ENCODE data around the gene COL13A1. TPM values are rescaled to one million over a fixed set of nuclear protein-coding genes. Genes with fewer than 3 reads are reported as not detected.

COL13A1 gene
- total and polyA plus RNA-seq, 2 of the 8 experiments (the other 6 are each of a cell fraction or from before 2014, with no cell fraction given) = 2.6 to 5.2 TPM

- Histone ChIP-seq H4K20me1 (replicated peaks in 1 of 2; ENCODE audit: control insufficient read depth in 1 of 2, insufficient read depth in 2 of 2, low read length in 2 of 2) (no peaks in the 10 kb centered on the region), H3K27ac (ENCODE audit: low read depth, low read length) (no peak overlapping the region), H2AK5ac (ENCODE audit: low read depth, low read length) (no peak overlapping the region), H2BK20ac (ENCODE audit: low read length) (no peak overlapping the region), H3K4me1 (replicated peaks in 1 of 4; ENCODE audit: control insufficient read depth in 3 of 4, insufficient read depth in 4 of 4, low read length in 3 of 4) (peaks cover 0 to 4% (median 0%) of the 10 kb centered on the region in 4 experiments; a peak in 2 of 7 replicates), H3K79me1 (ENCODE audit: low read depth, low read length) (no peaks in the 10 kb centered on the region), H3K4me2 (ENCODE audit: insufficient read depth in 1 of 2, low read depth in 2 of 2, low read length in 2 of 2) (no peak overlapping the region), H3K14ac (ENCODE audit: insufficient read length) (no peak overlapping the region), H3K23me2 (ENCODE audit: low read depth, low read length) (no peaks in the 10 kb centered on the region), H2BK12ac (ENCODE audit: low read depth, low read length) (no peak overlapping the region), H2BK120ac (replicated peaks; ENCODE audit: low read depth, low read length) (no peak overlapping the region), H4K91ac (replicated peaks; ENCODE audit: insufficient read length, low read length) (no peak overlapping the region), H3K27me3 (replicated peaks in 1 of 4; ENCODE audit: control insufficient read depth in 3 of 4, extremely low read depth in 1 of 4, insufficient read depth in 3 of 4, low read length in 3 of 4) (peaks cover 0 to 5% (median 0%) of the 10 kb centered on the region in 4 experiments; a peak in 1 of 7 replicates), H3K23ac (ENCODE audit: insufficient read length) (no peak overlapping the region), H3K79me2 (ENCODE audit: control insufficient read depth in 1 of 2, insufficient read depth in 2 of 2, low read length in 2 of 2) (no peaks in the 10 kb centered on the region), H3K18ac (ENCODE audit: extremely low read depth, low read length) (no peak overlapping the region), H3K56ac (replicated peaks; ENCODE audit: insufficient read length, low read depth, low read length) (no peak overlapping the region), H4K8ac (ENCODE audit: extremely low read depth, insufficient read depth, low read length) (no peak overlapping the region), H2AFZ (ENCODE audit: low read length) (no peak overlapping the region), H3K36me3 (ENCODE audit: control insufficient read depth in 2 of 4, insufficient read depth in 4 of 4, low read length in 3 of 4) (no peaks in the 10 kb centered on the region), H3K4ac (replicated peaks; ENCODE audit: insufficient read length, low read depth, low read length) (no peak overlapping the region), H4K5ac (ENCODE audit: insufficient read length, low read depth, low read length) (no peak overlapping the region), H3K9me3 (ENCODE audit: insufficient read depth in 2 of 2, low read depth in 1 of 2, low read length in 1 of 2) (peaks cover 4% of the 10 kb centered on the region in 2 experiments; a peak in 2 of 4 replicates), H2BK5ac (ENCODE audit: low read depth, low read length) (no peak overlapping the region), H3K9ac (replicated peaks in 1 of 4; ENCODE audit: extremely low read depth in 1 of 4, low read depth in 3 of 4, low read length in 3 of 4) (no peak overlapping the region), H3K4me3 (ENCODE audit: extremely low read depth in 1 of 4, insufficient read depth in 2 of 4, low read depth in 3 of 4, low read length in 4 of 4) (no peak overlapping the region), H2BK15ac (ENCODE audit: low read length) (no peak overlapping the region)
- POLR2A ChIA-PET (ENCODE audit: partially characterized antibody) = no interaction called here
- DNase-seq (ENCODE audit: low read depth in 1 of 2, low spot score in 2 of 2) (no peak), FAIRE-seq (no peak)
- CTCF ChIA-PET (ENCODE audit: partially characterized antibody) = interaction anchor here (0.9 to 2.5 kb wide), 6 partner anchors 10 to 174 kb away, joined by 3 to 11 read pairs (median 6); partner anchors contain the start of gene TYSND1
- WGBS, 2 experiments (ENCODE audit: extremely low coverage in 1 of 2, insufficient coverage in 1 of 2, insufficient read length in 1 of 2, insufficient replicate concordance in 2 of 2, low coverage in 1 of 2, low lambda C conversion rate in 2 of 2, missing lambda C conversion rate in 1 of 2) = 91% methylated on average over 3 of the region's 3 CpGs; no CpG with 5 or more reads in 1 of the 2 experiments
- TF ChIP-seq SAP30 (IDR thresholded peaks at IDR 0.05; ENCODE audit: insufficient read depth, insufficient replicate concordance, low read length) (no peak), CEBPB (IDR thresholded peaks at IDR 0.05; ENCODE audit: low read depth, low read length) (no peak), CBX8 (IDR thresholded peaks at IDR 0.05; ENCODE audit: borderline replicate concordance, low read depth, low read length) (no peak), PHF8 (conservative IDR thresholded peaks at IDR 0.05; ENCODE audit: low read depth, low read length) (no peak)
These were observed 171.3 kb downstream of the COL13A1 start for GRCh38 chr10:69972981-69973397.

Measured in H1 (cell line).